Esophagus squamous epithelium (tissue), 4 donors: ENCODE results near the gene ONECUT3.

Experiments used
- POLR2A ChIP-seq, 4 donors: fragments of 450-650 bp; IDR thresholded peaks; one replicate each; pipeline ENCODE4 v1.6.1; 2017; ENCODE audit warnings: antibody characterized with exemption in 4 of 4, mild to moderate bottlenecking in 4 of 4, moderate library complexity in 3 of 4
- TF ChIP-seq, protein P1 (sequence below), 6 experiments: fragments of 450-650 bp in 4 of 6; fragments of 200-600 bp in 2 of 6; sonication (generic) in 2 of 6; IDR thresholded peaks; one replicate each; pipeline ENCODE4 v1.5.1; 2016 to 2019; ENCODE audit warnings: antibody characterized with exemption in 6 of 6, mild to moderate bottlenecking in 4 of 6, moderate library complexity in 4 of 6

DNA sequence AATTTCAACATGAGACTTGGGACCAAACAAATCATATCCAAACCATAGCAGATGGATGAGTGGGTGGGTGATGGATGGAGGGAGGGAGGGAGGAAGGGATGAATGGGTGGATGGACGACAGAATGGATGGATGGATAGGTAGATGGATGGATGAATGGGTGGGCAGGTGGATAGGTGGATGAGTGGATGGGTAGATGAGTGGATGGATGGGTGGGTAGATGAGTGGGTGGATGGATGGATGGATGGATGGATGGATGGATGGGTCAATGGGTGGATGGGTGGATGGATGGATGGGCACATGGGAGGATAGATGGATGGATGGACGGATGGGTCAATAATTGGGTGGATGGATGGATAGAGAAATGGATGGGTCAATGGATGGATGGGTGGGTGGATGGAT, 47.9 kb upstream of the ONECUT3 start:
- no peak for TF ChIP-seq POLR2A (IDR thresholded peaks at IDR 0.05)
- TF ChIP-seq, protein P1, sequence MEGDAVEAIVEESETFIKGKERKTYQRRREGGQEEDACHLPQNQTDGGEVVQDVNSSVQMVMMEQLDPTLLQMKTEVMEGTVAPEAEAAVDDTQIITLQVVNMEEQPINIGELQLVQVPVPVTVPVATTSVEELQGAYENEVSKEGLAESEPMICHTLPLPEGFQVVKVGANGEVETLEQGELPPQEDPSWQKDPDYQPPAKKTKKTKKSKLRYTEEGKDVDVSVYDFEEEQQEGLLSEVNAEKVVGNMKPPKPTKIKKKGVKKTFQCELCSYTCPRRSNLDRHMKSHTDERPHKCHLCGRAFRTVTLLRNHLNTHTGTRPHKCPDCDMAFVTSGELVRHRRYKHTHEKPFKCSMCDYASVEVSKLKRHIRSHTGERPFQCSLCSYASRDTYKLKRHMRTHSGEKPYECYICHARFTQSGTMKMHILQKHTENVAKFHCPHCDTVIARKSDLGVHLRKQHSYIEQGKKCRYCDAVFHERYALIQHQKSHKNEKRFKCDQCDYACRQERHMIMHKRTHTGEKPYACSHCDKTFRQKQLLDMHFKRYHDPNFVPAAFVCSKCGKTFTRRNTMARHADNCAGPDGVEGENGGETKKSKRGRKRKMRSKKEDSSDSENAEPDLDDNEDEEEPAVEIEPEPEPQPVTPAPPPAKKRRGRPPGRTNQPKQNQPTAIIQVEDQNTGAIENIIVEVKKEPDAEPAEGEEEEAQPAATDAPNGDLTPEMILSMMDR (IDR thresholded peaks at IDR 0.05), result no peak
